H9 (cell line): ENCODE data around the gene VRK1. TPM values are rescaled to one million over a fixed set of nuclear protein-coding genes. Genes with fewer than 3 reads are reported as not detected.

ENCODE experiments used
- DNase-seq: peaks from one replicate; pipeline ENCODE4 v3.0.0-alpha.2; 2017
- H2AFZ ChIP-seq: one replicate; pipeline ENCODE4 v1.6.1; 2013; ENCODE audit warnings: mild to moderate bottlenecking, low read length, control low read depth, moderate library complexity
- H2AK5ac ChIP-seq: 2 replicates; pipeline ENCODE4 v1.6.1; 2013; ENCODE audit warnings: low read length, control low read depth, mixed read lengths; ENCODE audit not compliant: insufficient read length
- H2BK120ac ChIP-seq: one replicate; pipeline ENCODE4 v1.6.1; 2013; ENCODE audit warnings: low read depth, mild to moderate bottlenecking, low read length, control low read depth, inconsistent platforms; ENCODE audit not compliant: poor library complexity, severe bottlenecking
- H2BK12ac ChIP-seq: 2 replicates; pipeline ENCODE4 v1.6.1; 2013; ENCODE audit warnings: low read length, control low read depth, mixed read lengths, low read depth; ENCODE audit not compliant: insufficient read length
- H2BK15ac ChIP-seq: 2 replicates; pipeline ENCODE4 v1.6.1; 2013; ENCODE audit warnings: low read depth, low read length, control low read depth
- H2BK20ac ChIP-seq: one replicate; pipeline ENCODE4 v1.6.1; 2013; ENCODE audit warnings: low read depth, mild to moderate bottlenecking, low read length, control low read depth, inconsistent platforms; ENCODE audit not compliant: poor library complexity, severe bottlenecking
- H2BK5ac ChIP-seq: 2 replicates; pipeline ENCODE4 v1.6.1; 2013; ENCODE audit warnings: low read length, control low read depth, mixed read lengths; ENCODE audit not compliant: insufficient read length
- H3K14ac ChIP-seq: 2 replicates; pipeline ENCODE4 v1.6.1; 2013; ENCODE audit warnings: low read length, control low read depth; ENCODE audit not compliant: insufficient read depth
- H3K18ac ChIP-seq: 2 replicates; pipeline ENCODE4 v1.6.1; 2013; ENCODE audit warnings: low read depth, mild to moderate bottlenecking, mixed read lengths, low read length, control low read depth; ENCODE audit not compliant: insufficient read length
- H3K23ac ChIP-seq: 2 replicates; pipeline ENCODE4 v1.6.1; 2013; ENCODE audit warnings: low read length, control low read depth, mixed read lengths, low read depth; ENCODE audit not compliant: insufficient read length
- H3K23me2 ChIP-seq: 2 replicates; pipeline ENCODE4 v1.6.1; 2013; ENCODE audit warnings: low read depth, mild to moderate bottlenecking, mixed read lengths, low read length, control low read depth; ENCODE audit not compliant: insufficient read length, poor library complexity, severe bottlenecking
- H3K27ac ChIP-seq: 2 replicates; pipeline ENCODE4 v1.5.1; 2013; ENCODE audit warnings: low read length, control low read depth, mixed read lengths, low read depth; ENCODE audit not compliant: insufficient read length
- H3K27me3 ChIP-seq: 2 replicates; pipeline ENCODE4 v1.6.1; 2013; ENCODE audit warnings: low read length, control low read depth, inconsistent platforms; ENCODE audit not compliant: insufficient read depth
- H3K4ac ChIP-seq: 2 replicates; pipeline ENCODE4 v1.6.1; 2013; ENCODE audit warnings: low read depth, mild to moderate bottlenecking, control low read depth, inconsistent platforms, low read length, moderate library complexity
- H3K4me1 ChIP-seq: 2 replicates; pipeline ENCODE4 v1.6.1; 2013; ENCODE audit warnings: low read length, control low read depth, inconsistent platforms; ENCODE audit not compliant: insufficient read depth
- H3K4me2 ChIP-seq: 2 replicates; pipeline ENCODE4 v1.6.1; 2013; ENCODE audit warnings: low read length, control low read depth, mixed read lengths; ENCODE audit not compliant: insufficient read length, insufficient read depth
- H3K56ac ChIP-seq: 2 replicates; pipeline ENCODE4 v1.6.1; 2013; ENCODE audit warnings: low read depth, mild to moderate bottlenecking, mixed read lengths, low read length, control low read depth; ENCODE audit not compliant: insufficient read length
- H3K79me1 ChIP-seq: 2 replicates; pipeline ENCODE4 v1.6.1; 2013; ENCODE audit warnings: low read depth, mild to moderate bottlenecking, moderate library complexity, low read length, control low read depth, inconsistent platforms; ENCODE audit not compliant: insufficient read depth, poor library complexity, severe bottlenecking
- H3K79me2 ChIP-seq: 2 replicates; pipeline ENCODE4 v1.6.1; 2013; ENCODE audit warnings: low read length, control low read depth, inconsistent platforms; ENCODE audit not compliant: insufficient read depth
- H3K9ac ChIP-seq: 2 replicates; pipeline ENCODE4 v1.6.1; 2013; ENCODE audit warnings: low read length, control low read depth, mixed read lengths; ENCODE audit not compliant: insufficient read length; ENCODE audit errors: extremely low read depth
- H3K9me3 ChIP-seq: one replicate; pipeline ENCODE4 v1.6.1; 2013; ENCODE audit warnings: low read depth, low read length, inconsistent platforms; ENCODE audit not compliant: control insufficient read depth
- H3T11ph ChIP-seq: one replicate; pipeline ENCODE4 v1.6.1; 2013; ENCODE audit warnings: mild to moderate bottlenecking, low read length, control low read depth, inconsistent platforms
- H4K20me1 ChIP-seq: one replicate; pipeline ENCODE4 v1.6.1; 2013; ENCODE audit not compliant: control insufficient read depth, insufficient read length, insufficient read depth
- H4K5ac ChIP-seq: 2 replicates; pipeline ENCODE4 v1.6.1; 2013; ENCODE audit warnings: low read depth, mild to moderate bottlenecking, mixed read lengths, low read length, control low read depth; ENCODE audit not compliant: insufficient read length
- H4K8ac ChIP-seq: replicated peaks from 2 replicates; pipeline ENCODE4 v1.6.1; 2013; ENCODE audit warnings: low read length, control low read depth, mixed read lengths, low read depth; ENCODE audit not compliant: insufficient read length
- H4K91ac ChIP-seq: 2 replicates; pipeline ENCODE4 v1.6.1; 2013; ENCODE audit warnings: low read depth, mild to moderate bottlenecking, moderate library complexity, mixed read lengths, low read length, control low read depth; ENCODE audit not compliant: insufficient read length
- H3K27ac Mint-ChIP-seq, 3 experiments: 2 replicates in 2 of 3; 3 replicates in 1 of 3; pipeline ENCODE4 v1.8.0; 2020 to 2021; ENCODE audit warnings: mixed read lengths in 3 of 3, mild to moderate bottlenecking in 1 of 3, moderate library complexity in 1 of 3
- H3K27me3 Mint-ChIP-seq: 2 replicates; pipeline ENCODE4 v1.8.0; 2021; ENCODE audit warnings: low read depth, mild to moderate bottlenecking, moderate library complexity, mixed read lengths
- H3K36me3 Mint-ChIP-seq, 3 experiments: 2 replicates in 2 of 3; 3 replicates in 1 of 3; pipeline ENCODE4 v1.8.0; 2020 to 2021; ENCODE audit warnings: low read depth in 3 of 3, mixed read lengths in 3 of 3; ENCODE audit not compliant: insufficient read depth in 1 of 3
- H3K4me1 Mint-ChIP-seq, 2 experiments: 2 replicates each; pipeline ENCODE4 v1.8.0; 2020; ENCODE audit warnings: mixed read lengths in 2 of 2
- H3K4me3 Mint-ChIP-seq, 2 experiments: 2 replicates in 1 of 2; 3 replicates in 1 of 2; pipeline ENCODE4 v1.8.0; 2020 to 2021; ENCODE audit warnings: mild to moderate bottlenecking in 2 of 2, mixed read lengths in 2 of 2, moderate library complexity in 1 of 2
- H3K9me3 Mint-ChIP-seq, 2 experiments: 2 replicates in 1 of 2; 3 replicates in 1 of 2; pipeline ENCODE4 v1.8.0; 2020; ENCODE audit warnings: mild to moderate bottlenecking in 2 of 2, mixed read lengths in 2 of 2, moderate library complexity in 1 of 2
- CTCF ChIP-seq: fragments of 200-600 bp; sonication (generic); conservative IDR thresholded peaks from 3 replicates; pipeline ENCODE4 v1.8.0; 2021; ENCODE audit warnings: antibody characterized with exemption, mild to moderate bottlenecking
- WGBS: extraction: QIAGEN DNeasy Blood & Tissue Kit; methylation state at CpG from one replicate; pipeline ENCODE4 v1.1.7; 2013; ENCODE audit warnings: missing lambda C conversion rate, low lambda C conversion rate, mixed read lengths; ENCODE audit not compliant: insufficient read length; ENCODE audit errors: extremely low coverage; 5-methylcytosine and 5-hydroxymethylcytosine counted together
- total RNA-seq: library from RNA; stranded (reverse); gene quantifications from 2 replicates; pipeline ENCODE4 v1.2.1, GENCODE V29; 2021

Gene VRK1
- total RNA-seq, 1 experiment from 2014 or later = 55.7 TPM

- H3T11ph ChIP-seq = no peak overlapping the region
- no peak overlapping the region for H3K4me3 Mint-ChIP-seq
- no peak overlapping the region for H3K4ac ChIP-seq
- no peaks in the 10 kb centered on the region for H3K4me1 Mint-ChIP-seq
- no peaks in the 10 kb centered on the region for H3K79me1 ChIP-seq
- H3K4me2 ChIP-seq = no peak overlapping the region
- DNase-seq = no peak
- no peak overlapping the region for H2BK12ac ChIP-seq
- peaks cover 6% of the 10 kb centered on the region for H3K27me3 Mint-ChIP-seq
- no peak overlapping the region for H3K23ac ChIP-seq
- H3K27ac Mint-ChIP-seq = no peak overlapping the region
- no peak overlapping the region for H4K5ac ChIP-seq
- no peak overlapping the region for H4K8ac ChIP-seq
- no peaks in the 10 kb centered on the region for H3K27me3 ChIP-seq
- no peaks in the 10 kb centered on the region; a peak in 1 of 5 replicates for H3K9me3 Mint-ChIP-seq
- H2AK5ac ChIP-seq = no peak overlapping the region
- no peak overlapping the region for H2AFZ ChIP-seq
- no peaks in the 10 kb centered on the region; a peak in 1 of 7 replicates for H3K36me3 Mint-ChIP-seq
- H3K9me3 ChIP-seq = no peaks in the 10 kb centered on the region
- no peak overlapping the region for H3K9ac ChIP-seq
- no peaks in the 10 kb centered on the region for H4K20me1 ChIP-seq
- no peak overlapping the region for H3K56ac ChIP-seq
- H3K4me1 ChIP-seq = no peaks in the 10 kb centered on the region
- H3K79me2 ChIP-seq = no peaks in the 10 kb centered on the region
- no peak overlapping the region for H2BK20ac ChIP-seq
- no CpG with 5 or more reads among the region's 3 CpGs for WGBS
- no peak overlapping the region for H3K27ac ChIP-seq
- no peak overlapping the region for H2BK15ac ChIP-seq
- no peak overlapping the region for H4K91ac ChIP-seq
- no peak for TF ChIP-seq CTCF
- no peaks in the 10 kb centered on the region for H3K23me2 ChIP-seq
- no peak overlapping the region for H2BK120ac ChIP-seq
- no peak overlapping the region for H3K18ac ChIP-seq
- H2BK5ac ChIP-seq = no peak overlapping the region
- no peak overlapping the region for H3K14ac ChIP-seq
These were observed 15.8 kb upstream of the VRK1 start for GRCh38 chr14:96781371-96781770.
